Left lung (tissue), 10 donors: ENCODE measurements around the gene FBXL7. TPM values are rescaled to one million over a fixed set of nuclear protein-coding genes. Genes with fewer than 3 reads are reported as not detected.

Source experiments
- ATAC-seq: fragments of 200-7000 bp; cut with Tn5 transposase; one replicate; pipeline ENCODE4 v1.9.1; 2020; ENCODE audit warnings: moderate library complexity
- DNase-seq, 4 donors: peaks; one replicate each; pipeline ENCODE4 v3.0.0-alpha.2; 2013 to 2020
- H3K27ac ChIP-seq, 2 donors: fragments of 200-600 bp; sonication (generic) in 1 of 2; one replicate each; pipeline versions ENCODE4 v1.5.0 to v1.8.0; 2020 to 2021
- H3K27me3 ChIP-seq, 2 donors: fragments of 200-600 bp; sonication (generic) in 1 of 2; one replicate each; pipeline versions ENCODE4 v1.5.0 to v1.8.0; 2020 to 2021
- H3K36me3 ChIP-seq, 2 donors: fragments of 200-600 bp; sonication (generic) in 1 of 2; one replicate each; pipeline versions ENCODE4 v1.5.0 to v1.8.0; 2020 to 2021
- H3K4me1 ChIP-seq, 2 donors: fragments of 200-600 bp; one replicate each; pipeline ENCODE4 v1.8.0; 2021
- H3K4me3 ChIP-seq, 2 donors: fragments of 200-600 bp; sonication (generic) in 1 of 2; one replicate each; pipeline versions ENCODE4 v1.5.0 to v1.8.0; 2020 to 2021; ENCODE audit warnings: mild to moderate bottlenecking in 1 of 2
- H3K9me3 ChIP-seq, 2 donors: fragments of 200-600 bp; sonication (generic) in 1 of 2; one replicate each; pipeline versions ENCODE4 v1.5.0 to v1.8.0; 2020 to 2021
- CTCF ChIP-seq, 2 donors: fragments of 200-600 bp; sonication (generic) in 1 of 2; IDR thresholded peaks; one replicate each; pipeline versions ENCODE4 v1.5.0 to v1.8.0; 2021; ENCODE audit warnings: antibody characterized with exemption in 2 of 2
- intact Hi-C, 2 donors: fragments of 100-400 bp; cut with DNase I; formaldehyde crosslinking; loops; one replicate each; pipeline versions ENCODE4 v1.11.2 to v1.14.2; 2022
- polyA plus RNA-seq, 6 donors: library from polyadenylated mRNA; unstranded; fragments of 120-200 nt; gene quantifications; one replicate each; pipeline ENCODE4 v1.2.1, GENCODE V29; 2013; ENCODE audit not compliant: insufficient read length in 6 of 6
- total RNA-seq, 2 donors: library from RNA; stranded (reverse); fragmentation: NEBNext Ultra II Directional; extraction: Animal tissue kit (Norgen Biotek cat#: 25700); gene quantifications; one replicate each; pipeline ENCODE4 v1.2.1, GENCODE V29; 2021
- donor health status: DM: no; HTN: yes; CAD: no.
- donor health status: DM: no; HTN: no; CAD: no.

Gene FBXL7
- total and polyA plus RNA-seq, 8 donors, result 12.0 to 32.4 (median 28.1) TPM

- TF ChIP-seq CTCF (IDR thresholded peaks at IDR 0.05), result no peak
- no peak overlapping the region for H3K27ac ChIP-seq
- no peak overlapping the region for H3K4me3 ChIP-seq
- intact Hi-C loops, result no loop called here
- H3K36me3 ChIP-seq, result no peaks in the 10 kb centered on the region
- H3K27me3 ChIP-seq, result no peaks in the 10 kb centered on the region
- peaks cover 0 to 3% of the 10 kb centered on the region in 2 donors for H3K9me3 ChIP-seq
- no peak for DNase-seq
- no peak for ATAC-seq
- no peaks in the 10 kb centered on the region for H3K4me1 ChIP-seq
Observed at GRCh38 chr5:15763754-15764153, 263.8 kb downstream of the FBXL7 start.

- no peak for TF ChIP-seq CTCF (IDR thresholded peaks at IDR 0.05)
- intact Hi-C loops, result no loop called here
- DNase-seq (no peak), ATAC-seq (no peak)
- Histone ChIP-seq H3K4me1 (no peaks in the 10 kb centered on the region), H3K27me3 (no peaks in the 10 kb centered on the region), H3K27ac (no peak overlapping the region), H3K4me3 (no peak overlapping the region), H3K9me3 (peaks cover 0 to 3% of the 10 kb centered on the region in 2 donors), H3K36me3 (no peaks in the 10 kb centered on the region)
Observed at GRCh38 chr5:15768936-15769335, 269.0 kb downstream of the FBXL7 start.

- ATAC-seq (no peak), DNase-seq (no peak)
- no peak for TF ChIP-seq CTCF (IDR thresholded peaks at IDR 0.05)
- H3K4me3 ChIP-seq, result no peak overlapping the region
- H3K9me3 ChIP-seq, result peaks cover 0 to 3% of the 10 kb centered on the region in 2 donors
- intact Hi-C loops, result no loop called here
- H3K27me3 ChIP-seq, result no peaks in the 10 kb centered on the region
- H3K27ac ChIP-seq, result no peak overlapping the region
- H3K4me1 ChIP-seq, result no peaks in the 10 kb centered on the region
- no peaks in the 10 kb centered on the region for H3K36me3 ChIP-seq
Observed at GRCh38 chr5:15772131-15772530, 272.2 kb downstream of the FBXL7 start.

GRCh38 chr5:15774632-15775031 lies 274.7 kb downstream of the FBXL7 start:
- no peaks in the 10 kb centered on the region for H3K27me3 ChIP-seq
- no peak for ATAC-seq
- H3K27ac ChIP-seq, result no peak overlapping the region
- no peak overlapping the region for H3K4me3 ChIP-seq
- H3K9me3 ChIP-seq, result peaks cover 0 to 4% of the 10 kb centered on the region in 2 donors
- no peak for DNase-seq
- no peaks in the 10 kb centered on the region for H3K4me1 ChIP-seq
- intact Hi-C loops, result no loop called here
- no peaks in the 10 kb centered on the region for H3K36me3 ChIP-seq
- no peak for TF ChIP-seq CTCF (IDR thresholded peaks at IDR 0.05)

- intact Hi-C loops, result no loop called here
- DNase-seq, result no peak
Observed at GRCh38 chr5:15776346-15776745, 276.4 kb downstream of the FBXL7 start.

More at GRCh38 chr5:15776346-15776745, 276.4 kb downstream of the FBXL7 start:
- Histone ChIP-seq H3K9me3 (peaks cover 0 to 4% of the 10 kb centered on the region in 2 donors), H3K36me3 (no peaks in the 10 kb centered on the region), H3K4me1 (no peaks in the 10 kb centered on the region), H3K27ac (no peak overlapping the region), H3K4me3 (no peak overlapping the region), H3K27me3 (no peaks in the 10 kb centered on the region)
- TF ChIP-seq CTCF (IDR thresholded peaks at IDR 0.05), result no peak
- ATAC-seq, result no peak
